K562 (cell line): ENCODE measurements around the gene DGKE. TPM values are rescaled to one million over a fixed set of nuclear protein-coding genes. Genes with fewer than 3 reads are reported as not detected.

Source experiments
- C11orf30 ChIP-seq: fragments of 450-650 bp; IDR thresholded peaks from 2 replicates; pipeline ENCODE4 v1.6.1; 2016; ENCODE audit warnings: low read depth, mild to moderate bottlenecking
- GTF2F1 ChIP-seq: IDR thresholded peaks from 2 replicates; pipeline ENCODE4 v1.6.1; 2011; ENCODE audit warnings: low read depth, low read length, improper control_type of control experiment
- HNRNPK ChIP-seq: fragments of 200-400 bp; formaldehyde crosslinking; IDR thresholded peaks from one replicate; pipeline ENCODE4 v1.6.1; 2018; ENCODE audit warnings: mild to moderate bottlenecking, low read depth, low read length; ENCODE audit not compliant: poor library complexity, severe bottlenecking
- MAFK ChIP-seq: IDR thresholded peaks from 2 replicates; pipeline ENCODE4 v1.6.1; 2011; ENCODE audit warnings: low read length, improper control_type of control experiment
- NFYB ChIP-seq: IDR thresholded peaks from 2 replicates; pipeline ENCODE4 v1.6.1; 2011; ENCODE audit warnings: mild to moderate bottlenecking, moderate library complexity; ENCODE audit not compliant: insufficient read length; ENCODE audit errors: extremely low read depth
- NUFIP1 ChIP-seq: fragments of 450-650 bp; IDR thresholded peaks from 2 replicates; pipeline ENCODE4 v1.6.1; 2018; ENCODE audit not compliant: partially characterized antibody
- SMAD2 ChIP-seq: fragments of 150-350 bp; IDR thresholded peaks from 2 replicates; pipeline ENCODE4 v1.6.1; 2014; ENCODE audit warnings: low read depth, mild to moderate bottlenecking, low read length
- TRIM24 ChIP-seq, 2 experiments: fragments of 450-650 bp; IDR thresholded peaks; 2 replicates each; pipeline ENCODE4 v1.6.1; 2016
- YBX1 ChIP-seq: fragments of 450-650 bp; IDR thresholded peaks from 2 replicates; pipeline ENCODE4 v1.7.1; 2016; ENCODE audit warnings: mild to moderate bottlenecking
- ZBTB8A ChIP-seq: fragments of 450-650 bp; IDR thresholded peaks from 2 replicates; pipeline ENCODE4 v1.6.1; 2018; ENCODE audit warnings: mild to moderate bottlenecking, moderate library complexity; ENCODE audit not compliant: partially characterized antibody
- ZKSCAN8 ChIP-seq: fragments of 200-800 bp; sonication (Bioruptor generic); IDR thresholded peaks from 2 replicates; pipeline ENCODE4 v1.6.1; 2016; ENCODE audit warnings: missing genetic modification characterization, missing compliant biosample characterization
- ZNF212 ChIP-seq: fragments of 450-650 bp; formaldehyde crosslinking; IDR thresholded peaks from 2 replicates; pipeline ENCODE4 v1.4.0; 2020; ENCODE audit warnings: mild to moderate bottlenecking
- polyA plus RNA-seq, 8 experiments: library from polyadenylated mRNA; depleted of rRNA in 4 of 8; stranded (reverse) in 5 of 8; unstranded in 3 of 8; fragments of >200 nt; fragmentation: Nextera tagmentation in 2 of 8; fragmentation: Illumina TruSeq in 1 of 8; extraction: Ambion mirVana in 2 of 8; extraction: Trizol in 1 of 8; gene quantifications; 2 replicates each; pipeline versions ENCODE4 v1.2.1 to v1.2.3, GENCODE V29; 2011 to 2014; ENCODE audit warnings: inconsistent platforms in 1 of 8, missing spikeins in 1 of 8
- total RNA-seq, 7 experiments: library from RNA; depleted of rRNA in 6 of 7; stranded (reverse); fragments of >200 nt in 6 of 7; fragmentation: Illumina TruSeq in 2 of 7; extraction: Trizol in 2 of 7; gene quantifications; 2 replicates each; pipeline versions ENCODE4 v1.2.1 to v1.2.3, GENCODE V29; 2011 to 2021; ENCODE audit warnings: low replicate concordance in 1 of 7
- TF ChIP-seq, protein P1 (sequence below): fragments of 450-650 bp; formaldehyde crosslinking; IDR thresholded peaks from 2 replicates; pipeline ENCODE4 v1.4.0; 2022; ENCODE audit warnings: missing genetic modification characterization
- TF ChIP-seq, protein P2 (sequence below): fragments of 250-450 bp; sonication (Bioruptor Pico); IDR thresholded peaks from 2 replicates; pipeline ENCODE4 v1.8.0; 2022; ENCODE audit warnings: inconsistent platforms
- TF ChIP-seq, protein P3 (sequence below): sonication (generic); formaldehyde crosslinking; IDR thresholded peaks from 2 replicates; pipeline ENCODE4 v1.8.0; 2022; ENCODE audit warnings: missing genetic modification reagents, mild to moderate bottlenecking, borderline replicate concordance
- TF ChIP-seq, protein P4 (sequence below): fragments of 450-650 bp; IDR thresholded peaks from 2 replicates; pipeline ENCODE4 v1.6.1; 2017; ENCODE audit warnings: antibody characterized with exemption, mild to moderate bottlenecking
- TF ChIP-seq, protein P5 (sequence below): fragments of 250-450 bp; sonication (Bioruptor Pico); IDR thresholded peaks from 2 replicates; pipeline ENCODE4 v1.8.0; 2021; ENCODE audit warnings: moderate library complexity, mild to moderate bottlenecking, inconsistent platforms

The DGKE gene
- total and polyA plus RNA-seq, 9 of the 15 experiments (the other 6 are each of a cell fraction or from before 2014, with no cell fraction given) = 1.3 to 9.9 (median 5.9) TPM

GRCh38 chr17:56913867-56914580, 80.1 kb downstream of the DGKE start, which contains the start of gene TRIM25 (continued):
- TF ChIP-seq, protein P1, sequence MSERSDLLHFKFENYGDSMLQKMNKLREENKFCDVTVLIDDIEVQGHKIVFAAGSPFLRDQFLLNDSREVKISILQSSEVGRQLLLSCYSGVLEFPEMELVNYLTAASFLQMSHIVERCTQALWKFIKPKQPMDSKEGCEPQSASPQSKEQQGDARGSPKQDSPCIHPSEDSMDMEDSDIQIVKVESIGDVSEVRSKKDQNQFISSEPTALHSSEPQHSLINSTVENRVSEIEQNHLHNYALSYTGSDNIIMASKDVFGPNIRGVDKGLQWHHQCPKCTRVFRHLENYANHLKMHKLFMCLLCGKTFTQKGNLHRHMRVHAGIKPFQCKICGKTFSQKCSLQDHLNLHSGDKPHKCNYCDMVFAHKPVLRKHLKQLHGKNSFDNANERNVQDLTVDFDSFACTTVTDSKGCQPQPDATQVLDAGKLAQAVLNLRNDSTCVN (CRISPR knock-in tag) = no peak
- no peak for TF ChIP-seq NUFIP1
- TF ChIP-seq, protein P2, sequence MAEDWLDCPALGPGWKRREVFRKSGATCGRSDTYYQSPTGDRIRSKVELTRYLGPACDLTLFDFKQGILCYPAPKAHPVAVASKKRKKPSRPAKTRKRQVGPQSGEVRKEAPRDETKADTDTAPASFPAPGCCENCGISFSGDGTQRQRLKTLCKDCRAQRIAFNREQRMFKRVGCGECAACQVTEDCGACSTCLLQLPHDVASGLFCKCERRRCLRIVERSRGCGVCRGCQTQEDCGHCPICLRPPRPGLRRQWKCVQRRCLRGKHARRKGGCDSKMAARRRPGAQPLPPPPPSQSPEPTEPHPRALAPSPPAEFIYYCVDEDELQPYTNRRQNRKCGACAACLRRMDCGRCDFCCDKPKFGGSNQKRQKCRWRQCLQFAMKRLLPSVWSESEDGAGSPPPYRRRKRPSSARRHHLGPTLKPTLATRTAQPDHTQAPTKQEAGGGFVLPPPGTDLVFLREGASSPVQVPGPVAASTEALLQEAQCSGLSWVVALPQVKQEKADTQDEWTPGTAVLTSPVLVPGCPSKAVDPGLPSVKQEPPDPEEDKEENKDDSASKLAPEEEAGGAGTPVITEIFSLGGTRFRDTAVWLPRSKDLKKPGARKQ (CRISPR knock-in tag) = no peak
- TF ChIP-seq TRIM24 (IDR thresholded peaks at IDR 0.05) = no peak
- no peak for TF ChIP-seq C11orf30
- no peak for TF ChIP-seq ZNF212 (CRISPR knock-in tag)
- TF ChIP-seq, protein P3, sequence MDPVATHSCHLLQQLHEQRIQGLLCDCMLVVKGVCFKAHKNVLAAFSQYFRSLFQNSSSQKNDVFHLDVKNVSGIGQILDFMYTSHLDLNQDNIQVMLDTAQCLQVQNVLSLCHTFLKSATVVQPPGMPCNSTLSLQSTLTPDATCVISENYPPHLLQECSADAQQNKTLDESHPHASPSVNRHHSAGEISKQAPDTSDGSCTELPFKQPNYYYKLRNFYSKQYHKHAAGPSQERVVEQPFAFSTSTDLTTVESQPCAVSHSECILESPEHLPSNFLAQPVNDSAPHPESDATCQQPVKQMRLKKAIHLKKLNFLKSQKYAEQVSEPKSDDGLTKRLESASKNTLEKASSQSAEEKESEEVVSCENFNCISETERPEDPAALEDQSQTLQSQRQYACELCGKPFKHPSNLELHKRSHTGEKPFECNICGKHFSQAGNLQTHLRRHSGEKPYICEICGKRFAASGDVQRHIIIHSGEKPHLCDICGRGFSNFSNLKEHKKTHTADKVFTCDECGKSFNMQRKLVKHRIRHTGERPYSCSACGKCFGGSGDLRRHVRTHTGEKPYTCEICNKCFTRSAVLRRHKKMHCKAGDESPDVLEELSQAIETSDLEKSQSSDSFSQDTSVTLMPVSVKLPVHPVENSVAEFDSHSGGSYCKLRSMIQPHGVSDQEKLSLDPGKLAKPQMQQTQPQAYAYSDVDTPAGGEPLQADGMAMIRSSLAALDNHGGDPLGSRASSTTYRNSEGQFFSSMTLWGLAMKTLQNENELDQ = no peak
- TF ChIP-seq NFYB = no peak
- no peak for TF ChIP-seq ZKSCAN8
- TF ChIP-seq, protein P4, sequence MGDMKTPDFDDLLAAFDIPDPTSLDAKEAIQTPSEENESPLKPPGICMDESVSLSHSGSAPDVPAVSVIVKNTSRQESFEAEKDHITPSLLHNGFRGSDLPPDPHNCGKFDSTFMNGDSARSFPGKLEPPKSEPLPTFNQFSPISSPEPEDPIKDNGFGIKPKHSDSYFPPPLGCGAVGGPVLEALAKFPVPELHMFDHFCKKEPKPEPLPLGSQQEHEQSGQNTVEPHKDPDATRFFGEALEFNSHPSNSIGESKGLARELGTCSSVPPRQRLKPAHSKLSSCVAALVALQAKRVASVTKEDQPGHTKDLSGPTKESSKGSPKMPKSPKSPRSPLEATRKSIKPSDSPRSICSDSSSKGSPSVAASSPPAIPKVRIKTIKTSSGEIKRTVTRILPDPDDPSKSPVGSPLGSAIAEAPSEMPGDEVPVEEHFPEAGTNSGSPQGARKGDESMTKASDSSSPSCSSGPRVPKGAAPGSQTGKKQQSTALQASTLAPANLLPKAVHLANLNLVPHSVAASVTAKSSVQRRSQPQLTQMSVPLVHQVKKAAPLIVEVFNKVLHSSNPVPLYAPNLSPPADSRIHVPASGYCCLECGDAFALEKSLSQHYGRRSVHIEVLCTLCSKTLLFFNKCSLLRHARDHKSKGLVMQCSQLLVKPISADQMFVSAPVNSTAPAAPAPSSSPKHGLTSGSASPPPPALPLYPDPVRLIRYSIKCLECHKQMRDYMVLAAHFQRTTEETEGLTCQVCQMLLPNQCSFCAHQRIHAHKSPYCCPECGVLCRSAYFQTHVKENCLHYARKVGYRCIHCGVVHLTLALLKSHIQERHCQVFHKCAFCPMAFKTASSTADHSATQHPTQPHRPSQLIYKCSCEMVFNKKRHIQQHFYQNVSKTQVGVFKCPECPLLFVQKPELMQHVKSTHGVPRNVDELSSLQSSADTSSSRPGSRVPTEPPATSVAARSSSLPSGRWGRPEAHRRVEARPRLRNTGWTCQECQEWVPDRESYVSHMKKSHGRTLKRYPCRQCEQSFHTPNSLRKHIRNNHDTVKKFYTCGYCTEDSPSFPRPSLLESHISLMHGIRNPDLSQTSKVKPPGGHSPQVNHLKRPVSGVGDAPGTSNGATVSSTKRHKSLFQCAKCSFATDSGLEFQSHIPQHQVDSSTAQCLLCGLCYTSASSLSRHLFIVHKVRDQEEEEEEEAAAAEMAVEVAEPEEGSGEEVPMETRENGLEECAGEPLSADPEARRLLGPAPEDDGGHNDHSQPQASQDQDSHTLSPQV = peak; percentile 72
- TF ChIP-seq YBX1 = no peak
- no peak for TF ChIP-seq SMAD2
- TF ChIP-seq HNRNPK = no peak
- no peak for TF ChIP-seq MAFK
- TF ChIP-seq, protein P5, sequence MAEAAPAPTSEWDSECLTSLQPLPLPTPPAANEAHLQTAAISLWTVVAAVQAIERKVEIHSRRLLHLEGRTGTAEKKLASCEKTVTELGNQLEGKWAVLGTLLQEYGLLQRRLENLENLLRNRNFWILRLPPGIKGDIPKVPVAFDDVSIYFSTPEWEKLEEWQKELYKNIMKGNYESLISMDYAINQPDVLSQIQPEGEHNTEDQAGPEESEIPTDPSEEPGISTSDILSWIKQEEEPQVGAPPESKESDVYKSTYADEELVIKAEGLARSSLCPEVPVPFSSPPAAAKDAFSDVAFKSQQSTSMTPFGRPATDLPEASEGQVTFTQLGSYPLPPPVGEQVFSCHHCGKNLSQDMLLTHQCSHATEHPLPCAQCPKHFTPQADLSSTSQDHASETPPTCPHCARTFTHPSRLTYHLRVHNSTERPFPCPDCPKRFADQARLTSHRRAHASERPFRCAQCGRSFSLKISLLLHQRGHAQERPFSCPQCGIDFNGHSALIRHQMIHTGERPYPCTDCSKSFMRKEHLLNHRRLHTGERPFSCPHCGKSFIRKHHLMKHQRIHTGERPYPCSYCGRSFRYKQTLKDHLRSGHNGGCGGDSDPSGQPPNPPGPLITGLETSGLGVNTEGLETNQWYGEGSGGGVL = no peak
- peak; percentile 91; the same call in 1 of the 2 replicates for TF ChIP-seq GTF2F1
- TF ChIP-seq ZBTB8A = no peak
